Activated naive CD8-positive, alpha-beta T cell treated with anti-CD3 and anti-CD28 coated beads, Interleukin-2, amount 50 U/mL, for 24 hours (primary cell): Measurements from ENCODE around the gene IQGAP2.

Experiments
- ATAC-seq: fragments of 150-1000 bp; cut with Tn5 transposase; one replicate; pipeline ENCODE4 v1.10.0; 2021
- DNase-seq: peaks from one replicate; pipeline ENCODE4 v3.0.0; 2021
- H3K27ac Mint-ChIP-seq: one replicate; pipeline ENCODE4 v1.8.0; 2021; ENCODE audit warnings: mild to moderate bottlenecking, mixed read lengths
- H3K27me3 Mint-ChIP-seq: one replicate; pipeline ENCODE4 v1.8.0; 2021; ENCODE audit warnings: mixed read lengths
- H3K36me3 Mint-ChIP-seq: one replicate; pipeline ENCODE4 v1.8.0; 2021; ENCODE audit warnings: low read depth, mixed read lengths
- H3K4me1 Mint-ChIP-seq: one replicate; pipeline ENCODE4 v1.8.0; 2021; ENCODE audit warnings: mixed read lengths
- H3K4me3 Mint-ChIP-seq: one replicate; pipeline ENCODE4 v1.8.0; 2021; ENCODE audit warnings: mild to moderate bottlenecking, moderate library complexity, mixed read lengths
- H3K9me3 Mint-ChIP-seq: one replicate; pipeline ENCODE4 v1.8.0; 2021; ENCODE audit warnings: mixed read lengths

The IQGAP2 gene

DNA sequence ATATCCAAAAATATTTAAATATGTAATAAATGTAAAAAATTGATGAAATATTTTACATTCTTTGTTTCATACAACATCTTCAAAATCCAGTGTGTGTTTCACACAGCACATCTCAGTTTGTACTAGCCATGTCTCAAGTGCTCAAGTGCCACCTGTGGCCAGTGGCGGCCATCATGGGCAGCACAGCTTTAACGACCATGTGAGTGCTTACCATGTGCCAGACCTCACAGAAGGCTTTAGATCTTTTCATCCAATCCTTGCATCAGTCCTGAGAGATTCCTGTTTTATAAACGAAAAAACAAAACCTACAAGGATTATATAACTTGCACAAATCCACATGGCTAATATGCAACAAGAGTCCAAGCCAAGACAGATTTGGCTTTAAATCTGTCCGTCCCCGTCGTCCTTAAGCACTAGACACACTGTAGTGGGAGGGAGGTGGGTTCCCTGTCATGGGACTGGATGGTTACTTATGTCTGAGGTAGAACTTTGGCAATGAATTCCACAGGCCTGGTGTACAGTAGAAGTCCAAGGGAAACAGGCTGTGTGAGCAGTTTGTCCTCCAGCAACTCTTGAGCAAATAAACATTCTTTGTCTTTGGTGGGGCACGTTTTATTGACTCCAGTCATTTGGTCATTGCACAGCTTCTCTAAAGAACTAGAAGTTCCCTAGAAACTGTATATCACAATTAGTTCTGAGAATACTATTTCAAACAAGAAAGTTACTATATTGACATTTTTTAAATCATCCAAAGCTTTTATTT is 287.8 kb downstream of the IQGAP2 start:
- Mint-ChIP-seq H3K4me3 (no peak overlapping the region), H3K27ac (peak overlapping the region; percentile 35), H3K27me3 (no peaks in the 10 kb centered on the region), H3K9me3 (no peaks in the 10 kb centered on the region), H3K36me3 (peaks cover 7% of the 10 kb centered on the region), H3K4me1 (peaks cover 14% of the 10 kb centered on the region)
- DNase-seq (no peak), ATAC-seq (no peak)

DNA sequence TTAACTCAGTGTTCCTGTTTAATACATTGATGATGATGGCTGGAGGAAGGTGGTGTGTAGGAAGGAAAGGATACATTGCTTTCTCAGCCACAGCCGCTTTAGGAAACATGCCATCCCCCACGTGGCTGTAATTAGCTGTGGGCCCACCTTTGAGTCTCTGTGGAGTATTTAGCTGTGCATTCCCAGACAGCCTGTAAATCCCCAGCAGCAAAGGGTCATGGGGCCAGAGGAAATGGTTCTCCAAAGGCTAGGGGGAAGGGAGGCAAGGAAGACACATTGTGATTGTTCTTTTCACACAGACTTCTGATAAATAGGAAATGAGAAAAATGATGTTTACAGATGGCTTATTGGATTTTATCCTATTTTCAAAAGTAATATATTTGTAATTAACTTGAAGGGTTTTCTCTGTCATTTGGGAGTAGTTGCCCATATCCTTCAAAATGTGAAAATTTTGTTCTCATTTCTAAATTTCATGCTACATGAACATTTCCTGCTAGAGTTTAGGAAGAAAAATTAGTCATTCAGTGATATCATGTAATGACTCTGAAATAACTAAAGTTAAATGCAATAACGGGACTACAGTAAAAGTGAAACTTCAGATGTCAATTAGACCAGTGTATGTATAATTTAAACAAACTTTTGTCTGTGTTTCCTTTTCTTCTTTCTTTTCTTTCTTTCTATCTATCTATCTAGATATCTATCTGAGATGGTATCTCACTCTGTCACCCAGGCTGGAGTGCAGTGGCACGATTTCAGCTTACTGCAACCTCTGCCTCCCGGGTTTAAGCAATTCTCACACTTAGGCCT is 288.6 kb downstream of the IQGAP2 start:
- Mint-ChIP-seq H3K4me1 (peaks cover 14% of the 10 kb centered on the region), H3K27me3 (no peaks in the 10 kb centered on the region), H3K36me3 (peaks cover 11% of the 10 kb centered on the region), H3K27ac (no peak overlapping the region), H3K9me3 (no peaks in the 10 kb centered on the region), H3K4me3 (no peak overlapping the region)
- ATAC-seq = peak; percentile 36
- no peak for DNase-seq

- ATAC-seq (no peak), DNase-seq (no peak)
- H3K27ac Mint-ChIP-seq = no peak overlapping the region
- peaks cover 14% of the 10 kb centered on the region for H3K4me1 Mint-ChIP-seq
- H3K27me3 Mint-ChIP-seq = no peaks in the 10 kb centered on the region
- no peaks in the 10 kb centered on the region for H3K9me3 Mint-ChIP-seq
- H3K36me3 Mint-ChIP-seq = peaks cover 11% of the 10 kb centered on the region
- H3K4me3 Mint-ChIP-seq = no peak overlapping the region
These were observed 289.1 kb downstream of the IQGAP2 start for GRCh38 chr5:76692274-76692540.

GRCh38 chr5:76692651-76693050 is 289.6 kb downstream of the IQGAP2 start:
- no peak overlapping the region for H3K27ac Mint-ChIP-seq
- no peak for DNase-seq
- no peaks in the 10 kb centered on the region for H3K27me3 Mint-ChIP-seq
- peaks cover 13% of the 10 kb centered on the region for H3K36me3 Mint-ChIP-seq
- H3K9me3 Mint-ChIP-seq = no peaks in the 10 kb centered on the region
- H3K4me1 Mint-ChIP-seq = peaks cover 14% of the 10 kb centered on the region
- no peak for ATAC-seq
- H3K4me3 Mint-ChIP-seq = no peak overlapping the region

- no peaks in the 10 kb centered on the region for H3K9me3 Mint-ChIP-seq
- H3K4me1 Mint-ChIP-seq = peaks cover 14% of the 10 kb centered on the region
- no peaks in the 10 kb centered on the region for H3K27me3 Mint-ChIP-seq
- H3K36me3 Mint-ChIP-seq = peaks cover 14% of the 10 kb centered on the region
- DNase-seq (no peak), ATAC-seq (no peak)
- no peak overlapping the region for H3K27ac Mint-ChIP-seq
- no peak overlapping the region for H3K4me3 Mint-ChIP-seq
These were observed 290.1 kb downstream of the IQGAP2 start for GRCh38 chr5:76693141-76693540.

DNA sequence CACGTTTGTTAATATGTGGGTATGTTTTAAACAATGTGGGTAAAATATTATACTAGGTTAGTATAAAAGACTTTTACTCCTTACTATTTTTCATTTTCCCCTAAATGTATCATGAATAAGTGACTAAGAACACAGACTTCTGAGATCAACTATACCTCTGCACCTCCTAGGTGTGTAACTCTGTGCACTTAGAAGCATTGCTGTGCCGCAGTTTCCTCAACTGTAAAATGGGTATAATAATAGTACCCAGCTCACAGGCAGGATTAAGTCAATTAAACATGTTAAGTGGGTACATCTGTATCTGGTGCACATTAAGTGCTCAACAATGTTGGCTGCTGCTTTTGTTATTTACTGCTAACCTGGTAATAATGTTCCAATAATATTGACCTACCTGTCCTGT is 291.2 kb downstream of the IQGAP2 start:
- Mint-ChIP-seq H3K4me1 (peaks cover 14% of the 10 kb centered on the region), H3K9me3 (no peaks in the 10 kb centered on the region), H3K27me3 (no peaks in the 10 kb centered on the region), H3K27ac (no peak overlapping the region), H3K4me3 (no peak overlapping the region), H3K36me3 (peaks cover 14% of the 10 kb centered on the region)
- ATAC-seq (no peak), DNase-seq (no peak)

DNA sequence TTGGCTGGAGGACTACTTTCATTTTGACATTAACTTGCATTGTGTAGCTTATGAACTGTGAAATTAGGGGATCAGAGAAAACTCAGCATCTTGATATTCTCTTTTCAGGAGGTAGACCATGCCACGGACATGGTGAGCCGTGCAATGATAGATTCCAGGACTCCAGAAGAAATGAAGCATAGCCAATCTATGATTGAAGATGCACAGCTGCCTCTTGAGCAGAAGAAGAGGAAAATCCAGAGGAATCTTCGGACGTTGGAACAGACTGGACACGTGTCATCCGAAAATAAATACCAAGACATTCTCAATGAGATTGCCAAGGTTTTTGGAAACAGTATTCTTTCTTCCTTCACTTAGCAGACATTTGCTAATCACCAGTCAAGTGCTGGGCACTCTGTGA is 292.3 kb downstream of the IQGAP2 start:
- Mint-ChIP-seq H3K27me3 (no peaks in the 10 kb centered on the region), H3K27ac (no peak overlapping the region), H3K9me3 (no peaks in the 10 kb centered on the region), H3K4me3 (no peak overlapping the region), H3K4me1 (peaks cover 14% of the 10 kb centered on the region), H3K36me3 (peaks cover 14% of the 10 kb centered on the region)
- DNase-seq = no peak
- no peak for ATAC-seq

GRCh38 chr5:76696251-76696650 is 293.2 kb downstream of the IQGAP2 start:
- H3K27ac Mint-ChIP-seq = no peak overlapping the region
- no peaks in the 10 kb centered on the region for H3K9me3 Mint-ChIP-seq
- peaks cover 17% of the 10 kb centered on the region for H3K36me3 Mint-ChIP-seq
- peaks cover 10% of the 10 kb centered on the region for H3K4me1 Mint-ChIP-seq
- ATAC-seq = no peak
- no peak overlapping the region for H3K4me3 Mint-ChIP-seq
- DNase-seq = no peak
- no peaks in the 10 kb centered on the region for H3K27me3 Mint-ChIP-seq

- H3K4me1 Mint-ChIP-seq = peaks cover under 1% of the 10 kb centered on the region
- H3K4me3 Mint-ChIP-seq = no peak overlapping the region
- DNase-seq = no peak
- peaks cover 24% of the 10 kb centered on the region for H3K36me3 Mint-ChIP-seq
- H3K27ac Mint-ChIP-seq = no peak overlapping the region
- no peak for ATAC-seq
- no peaks in the 10 kb centered on the region for H3K27me3 Mint-ChIP-seq
- H3K9me3 Mint-ChIP-seq = no peaks in the 10 kb centered on the region
These were observed 294.6 kb downstream of the IQGAP2 start for GRCh38 chr5:76697670-76698069.

DNA sequence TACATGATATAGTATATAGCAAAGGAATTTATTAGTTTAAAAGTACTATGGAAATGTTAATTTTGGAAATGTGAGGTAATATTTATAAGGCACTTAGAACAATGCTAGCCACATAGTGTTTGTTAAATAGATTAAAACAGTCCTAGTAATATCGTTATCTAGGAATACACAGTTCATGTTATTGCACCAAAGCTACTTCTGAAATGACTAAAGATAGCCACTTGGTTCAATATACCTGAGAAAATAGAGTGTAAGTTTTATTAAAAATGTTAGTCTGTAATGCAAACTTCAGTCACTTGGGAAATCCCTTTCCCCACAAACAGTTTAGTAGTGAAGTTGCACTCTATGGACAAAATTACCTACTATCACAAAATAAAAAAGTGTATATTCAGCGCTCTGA is 297.5 kb downstream of the IQGAP2 start:
- Mint-ChIP-seq H3K4me1 (no peaks in the 10 kb centered on the region), H3K27ac (peak overlapping the region; percentile 20), H3K4me3 (no peak overlapping the region), H3K27me3 (no peaks in the 10 kb centered on the region), H3K9me3 (no peaks in the 10 kb centered on the region), H3K36me3 (peaks cover 21% of the 10 kb centered on the region)
- no peak for ATAC-seq
- DNase-seq = no peak

- H3K27ac Mint-ChIP-seq = no peak overlapping the region
- H3K4me1 Mint-ChIP-seq = no peaks in the 10 kb centered on the region
- H3K27me3 Mint-ChIP-seq = no peaks in the 10 kb centered on the region
- no peaks in the 10 kb centered on the region for H3K9me3 Mint-ChIP-seq
- ATAC-seq = no peak
- peaks cover 18% of the 10 kb centered on the region for H3K36me3 Mint-ChIP-seq
- no peak for DNase-seq
- H3K4me3 Mint-ChIP-seq = no peak overlapping the region
These were observed 298.2 kb downstream of the IQGAP2 start for GRCh38 chr5:76701298-76701697.

DNA sequence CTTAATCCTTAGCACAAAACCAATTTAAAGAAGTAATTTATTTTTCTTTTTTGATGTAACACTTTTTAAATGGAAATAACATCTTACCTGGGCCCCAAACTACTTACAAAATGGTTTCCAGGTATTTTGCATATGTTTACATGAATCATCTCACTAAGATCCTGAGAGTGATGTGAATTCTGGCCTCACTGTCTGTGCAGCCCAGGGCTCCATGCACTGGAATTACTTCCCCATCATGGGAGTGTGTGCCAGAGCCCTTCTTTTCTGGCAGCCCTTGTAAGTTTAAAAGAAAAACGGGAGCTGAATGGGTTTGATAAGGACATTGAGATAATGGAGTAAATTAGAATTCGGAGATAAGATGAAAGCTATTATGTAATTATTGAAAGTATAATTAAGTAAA is 300.6 kb downstream of the IQGAP2 start:
- ATAC-seq (no peak), DNase-seq (no peak)
- Mint-ChIP-seq H3K4me1 (no peaks in the 10 kb centered on the region), H3K36me3 (peaks cover 10% of the 10 kb centered on the region), H3K27ac (no peak overlapping the region), H3K9me3 (no peaks in the 10 kb centered on the region), H3K4me3 (no peak overlapping the region), H3K27me3 (no peaks in the 10 kb centered on the region)

DNA sequence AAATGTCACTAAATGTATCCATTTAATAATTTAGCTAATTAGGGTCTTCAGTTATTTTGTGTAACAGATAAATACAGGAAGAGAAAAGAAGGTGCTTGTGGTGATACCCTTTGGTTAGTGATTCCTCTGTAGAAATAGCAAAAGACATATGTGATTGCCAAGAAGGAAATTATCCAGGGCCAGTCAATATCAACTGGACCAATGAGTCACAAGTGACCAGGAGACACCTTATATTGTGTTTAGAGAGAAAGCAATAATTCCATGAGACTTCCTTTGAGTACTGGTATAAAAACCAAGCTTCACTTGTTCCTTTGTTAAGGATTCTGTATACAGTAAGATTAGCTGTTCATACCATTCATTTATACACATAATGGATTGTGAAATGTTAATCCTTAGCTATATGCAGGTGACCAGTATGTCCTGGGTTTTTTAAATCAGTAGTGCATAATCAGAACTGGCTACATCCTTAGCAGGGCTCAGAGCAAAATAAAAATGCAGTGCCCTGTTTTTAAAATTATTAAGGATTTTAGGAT is 301.1 kb downstream of the IQGAP2 start:
- Mint-ChIP-seq H3K27ac (no peak overlapping the region), H3K4me1 (no peaks in the 10 kb centered on the region), H3K36me3 (peaks cover 10% of the 10 kb centered on the region), H3K9me3 (no peaks in the 10 kb centered on the region), H3K4me3 (no peak overlapping the region), H3K27me3 (no peaks in the 10 kb centered on the region)
- DNase-seq = no peak
- no peak for ATAC-seq

DNA sequence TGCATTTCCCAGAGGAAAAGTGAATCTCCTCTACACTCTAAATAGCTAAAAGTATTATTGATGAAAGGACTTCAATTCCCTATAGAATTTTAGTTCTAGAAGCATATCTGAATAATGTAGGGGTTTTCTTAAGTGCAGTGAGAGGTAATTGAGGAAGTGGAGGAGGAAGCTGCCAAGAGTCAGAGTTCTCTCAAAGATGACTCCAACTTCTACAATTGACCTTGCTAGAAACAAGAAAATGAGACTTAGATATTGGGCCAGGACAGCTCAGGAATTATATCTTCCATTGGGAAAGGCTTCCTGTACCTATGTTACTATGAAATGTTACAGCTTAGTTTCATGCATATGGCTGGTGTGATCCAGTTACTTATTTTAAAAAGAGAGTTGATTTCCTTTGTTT is 302.5 kb downstream of the IQGAP2 start:
- ATAC-seq (no peak), DNase-seq (no peak)
- Mint-ChIP-seq H3K4me3 (no peak overlapping the region), H3K9me3 (no peaks in the 10 kb centered on the region), H3K27me3 (no peaks in the 10 kb centered on the region), H3K36me3 (peaks cover 10% of the 10 kb centered on the region), H3K4me1 (no peaks in the 10 kb centered on the region), H3K27ac (no peak overlapping the region)

GRCh38 chr5:76709762-76710161 is 306.7 kb downstream of the IQGAP2 start:
- no peak for ATAC-seq
- peaks cover 16% of the 10 kb centered on the region for H3K4me1 Mint-ChIP-seq
- no peaks in the 10 kb centered on the region for H3K9me3 Mint-ChIP-seq
- no peaks in the 10 kb centered on the region for H3K36me3 Mint-ChIP-seq
- H3K27ac Mint-ChIP-seq = no peak overlapping the region
- peaks cover 11% of the 10 kb centered on the region for H3K27me3 Mint-ChIP-seq
- H3K4me3 Mint-ChIP-seq = no peak overlapping the region
- no peak for DNase-seq
